Adrenal gland (tissue), 5 donors: ENCODE results near the gene KCNA3.

Experiments
- POLR2A ChIP-seq, 2 donors: fragments of 450-650 bp; IDR thresholded peaks; one replicate each; pipeline ENCODE4 v1.6.1; 2017; ENCODE audit warnings: antibody characterized with exemption in 2 of 2, mild to moderate bottlenecking in 2 of 2, moderate library complexity in 1 of 2
- TF ChIP-seq, protein P1 (sequence below), 6 experiments: fragments of 450-650 bp in 4 of 6; fragments of 200-600 bp in 2 of 6; sonication (generic) in 1 of 6; IDR thresholded peaks; 1 replicate in 5 of 6; 2 replicates in 1 of 6; pipeline versions ENCODE4 v1.5.1 to v1.8.0; 2016 to 2021; ENCODE audit warnings: antibody characterized with exemption in 6 of 6, mild to moderate bottlenecking in 2 of 6, moderate library complexity in 1 of 6
- donor health status: DM: no; HTN: no; CAD: no.

DNA sequence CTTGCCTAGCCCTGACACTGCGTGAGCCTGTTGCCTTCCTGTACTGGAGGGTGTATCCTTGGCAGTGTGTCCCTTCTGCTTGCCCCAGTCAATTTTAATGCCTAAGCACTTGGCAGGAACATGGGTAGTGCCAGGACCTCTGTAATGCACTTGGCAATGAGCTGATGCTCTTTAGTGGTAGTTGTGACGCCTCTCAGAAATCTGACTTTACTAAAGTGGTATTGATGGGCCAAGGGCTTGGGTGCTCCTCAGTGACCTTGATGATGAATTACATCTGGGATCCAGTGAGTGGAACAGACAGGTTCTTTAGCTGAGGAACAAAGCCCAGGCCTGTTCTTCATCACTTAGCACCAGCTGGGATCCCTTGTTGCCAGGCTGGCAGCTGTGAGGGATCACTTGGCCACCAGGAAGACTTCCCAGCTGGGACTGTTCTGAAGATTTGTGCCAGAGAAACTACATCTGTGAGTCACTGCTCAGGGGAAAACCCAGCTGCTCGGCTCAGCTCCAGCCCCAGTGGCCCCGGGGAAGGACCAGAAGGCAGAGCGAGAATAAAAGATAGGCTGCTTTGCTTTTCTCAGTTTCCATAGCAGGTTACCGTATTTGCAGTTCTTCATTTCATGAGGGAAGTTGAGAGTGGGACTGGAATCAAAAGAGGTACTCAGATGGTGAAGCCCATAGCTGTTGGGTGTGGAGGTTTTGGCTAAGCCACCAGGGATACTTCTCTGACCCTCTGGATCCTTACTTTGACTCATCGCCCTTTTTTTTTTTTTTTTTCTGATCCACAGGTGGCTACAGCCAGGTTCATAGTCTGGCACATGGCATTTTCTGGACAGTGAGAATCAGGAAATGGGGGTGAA lies 40.1 kb downstream of the KCNA3 start:
- TF ChIP-seq, protein P1, sequence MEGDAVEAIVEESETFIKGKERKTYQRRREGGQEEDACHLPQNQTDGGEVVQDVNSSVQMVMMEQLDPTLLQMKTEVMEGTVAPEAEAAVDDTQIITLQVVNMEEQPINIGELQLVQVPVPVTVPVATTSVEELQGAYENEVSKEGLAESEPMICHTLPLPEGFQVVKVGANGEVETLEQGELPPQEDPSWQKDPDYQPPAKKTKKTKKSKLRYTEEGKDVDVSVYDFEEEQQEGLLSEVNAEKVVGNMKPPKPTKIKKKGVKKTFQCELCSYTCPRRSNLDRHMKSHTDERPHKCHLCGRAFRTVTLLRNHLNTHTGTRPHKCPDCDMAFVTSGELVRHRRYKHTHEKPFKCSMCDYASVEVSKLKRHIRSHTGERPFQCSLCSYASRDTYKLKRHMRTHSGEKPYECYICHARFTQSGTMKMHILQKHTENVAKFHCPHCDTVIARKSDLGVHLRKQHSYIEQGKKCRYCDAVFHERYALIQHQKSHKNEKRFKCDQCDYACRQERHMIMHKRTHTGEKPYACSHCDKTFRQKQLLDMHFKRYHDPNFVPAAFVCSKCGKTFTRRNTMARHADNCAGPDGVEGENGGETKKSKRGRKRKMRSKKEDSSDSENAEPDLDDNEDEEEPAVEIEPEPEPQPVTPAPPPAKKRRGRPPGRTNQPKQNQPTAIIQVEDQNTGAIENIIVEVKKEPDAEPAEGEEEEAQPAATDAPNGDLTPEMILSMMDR (IDR thresholded peaks at IDR 0.05), result peak in 1 of 6 experiments; percentile 18
- TF ChIP-seq POLR2A (IDR thresholded peaks at IDR 0.05), result no peak
